ENCODE data around the gene KANK4. TPM values are rescaled to one million over a fixed set of nuclear protein-coding genes. Genes with fewer than 3 reads are reported as not detected.

KANK4 gene
- total and polyA plus RNA-seq, 2 of the 4 experiments (the other 2 are of a cell fraction) = not detected

DNA sequence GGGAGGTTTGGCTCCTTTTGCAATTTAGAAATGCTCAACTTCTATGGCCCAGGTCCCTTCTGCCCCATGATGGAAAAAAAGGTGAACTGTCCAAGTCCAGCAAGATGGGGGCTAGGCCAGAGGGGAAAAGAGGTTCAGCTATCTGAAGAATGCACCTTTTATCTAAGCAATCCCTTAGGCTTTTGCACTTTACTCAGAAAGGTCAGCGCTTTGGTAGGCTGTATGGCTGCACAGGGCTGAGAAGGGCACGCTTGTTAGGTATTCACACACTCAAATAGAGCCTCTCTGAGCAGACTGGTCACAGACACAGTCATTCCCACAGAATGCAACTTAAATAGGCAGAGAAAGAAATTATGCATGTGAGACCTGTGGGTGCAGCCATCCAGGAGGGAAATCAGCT, 31.0 kb downstream of the KANK4 start:
- BruUV-seq (replicated peaks) = no TSS peak
- Histone ChIP-seq H4K20me1 (ENCODE audit: insufficient read depth, low read length) (no peaks in the 10 kb centered on the region), H3K56ac (ENCODE audit: extremely low read depth, insufficient read depth, low read length) (no peak overlapping the region), H3K14ac (replicated peaks; ENCODE audit: low read depth, low read length) (no peak overlapping the region), H3K4me3 (ENCODE audit: insufficient read depth, low read depth, low read length) (no peak overlapping the region), H3K23ac (ENCODE audit: low read depth, low read length) (no peak overlapping the region), H2AK9ac (replicated peaks; ENCODE audit: low read depth, low read length, poor library complexity) (no peak overlapping the region), H2BK120ac (ENCODE audit: low read depth, low read length) (no peak overlapping the region), H4K5ac (ENCODE audit: low read depth, low read length) (no peak overlapping the region), H3K9me3 (ENCODE audit: control insufficient read depth, insufficient read depth, low read length) (no peaks in the 10 kb centered on the region), H3K27ac (ENCODE audit: insufficient read depth, low read length) (no peak overlapping the region), H3K4me2 (ENCODE audit: low read depth, low read length) (no peak overlapping the region), H4K8ac (ENCODE audit: low read depth in 2 of 2, low read length in 2 of 2) (no peak overlapping the region), H2AFZ (replicated peaks; ENCODE audit: low read length, poor library complexity) (no peak overlapping the region), H2BK15ac (ENCODE audit: low read depth, low read length) (no peak overlapping the region), H3K79me1 (ENCODE audit: low read depth in 1 of 2, low read length in 2 of 2) (no peaks in the 10 kb centered on the region), H3K18ac (ENCODE audit: low read depth, low read length) (no peak overlapping the region), H2AK5ac (ENCODE audit: low read depth, low read length) (no peak overlapping the region), H3K4me1 (ENCODE audit: control insufficient read depth, insufficient read depth, low read length) (no peaks in the 10 kb centered on the region), H3K27me3 (ENCODE audit: control insufficient read depth, insufficient read depth, low read length) (peaks cover 8% of the 10 kb centered on the region; the same call in 1 of the 2 replicates), H2BK20ac (ENCODE audit: low read depth, low read length) (no peak overlapping the region), H3K9ac (ENCODE audit: low read depth, low read length) (no peak overlapping the region), H4K91ac (ENCODE audit: insufficient read depth, low read depth, low read length) (no peak overlapping the region), H3K4ac (ENCODE audit: low read depth, low read length) (no peak overlapping the region), H3K36me3 (ENCODE audit: control insufficient read depth, insufficient read depth, low read length) (no peaks in the 10 kb centered on the region), H2BK5ac (ENCODE audit: low read depth, low read length, poor library complexity, severe bottlenecking) (no peak overlapping the region), H3K9me1 (ENCODE audit: insufficient read depth, low read length) (no peaks in the 10 kb centered on the region)
- in situ Hi-C loops (cut with MboI; ENCODE audit: low sequenced_read_pairs) (no loop called here), intact Hi-C loops (cut with micrococcal nuclease) (no loop called here), dilution Hi-C loops (cut with HindIII; ENCODE audit: low sequenced_read_pairs, unreplicated experiment) (no loop called here)
- ChIA-PET POLR2A (ENCODE audit: unreplicated experiment) (no interaction called here), CTCF (interaction anchor here (0.6 kb wide), 1 partner anchor 158 kb away, joined by 4 read pairs; no protein-coding TSS in a partner anchor)
- ATAC-seq (ENCODE audit: low read depth) (no peak), DNase-seq (no peak)
- TF ChIP-seq RFX5 (IDR thresholded peaks at IDR 0.05; ENCODE audit: low read depth, low read length) (no peak), NFE2L2 (IDR thresholded peaks at IDR 0.05; ENCODE audit: low read depth, low read length) (no peak), MXI1 (IDR thresholded peaks at IDR 0.05; ENCODE audit: borderline replicate concordance, low read depth, low read length) (no peak), FOS (IDR thresholded peaks at IDR 0.05; ENCODE audit: low read depth, low read length) (no peak), BHLHE40 (IDR thresholded peaks at IDR 0.05; ENCODE audit: low read depth, low read length) (no peak), CHD1 (IDR thresholded peaks at IDR 0.05; ENCODE audit: low read depth, low read length) (no peak), RAD21 (IDR thresholded peaks at IDR 0.05; ENCODE audit: low read length) (no peak), POLR2A (IDR thresholded peaks at IDR 0.05; ENCODE audit: low read depth, low read length) (no peak), RCOR1 (IDR thresholded peaks at IDR 0.05; ENCODE audit: insufficient replicate concordance, low read length) (no peak), MAFK (IDR thresholded peaks at IDR 0.05; ENCODE audit: low read depth, low read length) (no peak)
- TF ChIP-seq, protein P1, sequence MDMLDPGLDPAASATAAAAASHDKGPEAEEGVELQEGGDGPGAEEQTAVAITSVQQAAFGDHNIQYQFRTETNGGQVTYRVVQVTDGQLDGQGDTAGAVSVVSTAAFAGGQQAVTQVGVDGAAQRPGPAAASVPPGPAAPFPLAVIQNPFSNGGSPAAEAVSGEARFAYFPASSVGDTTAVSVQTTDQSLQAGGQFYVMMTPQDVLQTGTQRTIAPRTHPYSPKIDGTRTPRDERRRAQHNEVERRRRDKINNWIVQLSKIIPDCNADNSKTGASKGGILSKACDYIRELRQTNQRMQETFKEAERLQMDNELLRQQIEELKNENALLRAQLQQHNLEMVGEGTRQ (IDR thresholded peaks at IDR 0.05; ENCODE audit: low read depth, low read length) = no peak
- TF ChIP-seq, protein P2, sequence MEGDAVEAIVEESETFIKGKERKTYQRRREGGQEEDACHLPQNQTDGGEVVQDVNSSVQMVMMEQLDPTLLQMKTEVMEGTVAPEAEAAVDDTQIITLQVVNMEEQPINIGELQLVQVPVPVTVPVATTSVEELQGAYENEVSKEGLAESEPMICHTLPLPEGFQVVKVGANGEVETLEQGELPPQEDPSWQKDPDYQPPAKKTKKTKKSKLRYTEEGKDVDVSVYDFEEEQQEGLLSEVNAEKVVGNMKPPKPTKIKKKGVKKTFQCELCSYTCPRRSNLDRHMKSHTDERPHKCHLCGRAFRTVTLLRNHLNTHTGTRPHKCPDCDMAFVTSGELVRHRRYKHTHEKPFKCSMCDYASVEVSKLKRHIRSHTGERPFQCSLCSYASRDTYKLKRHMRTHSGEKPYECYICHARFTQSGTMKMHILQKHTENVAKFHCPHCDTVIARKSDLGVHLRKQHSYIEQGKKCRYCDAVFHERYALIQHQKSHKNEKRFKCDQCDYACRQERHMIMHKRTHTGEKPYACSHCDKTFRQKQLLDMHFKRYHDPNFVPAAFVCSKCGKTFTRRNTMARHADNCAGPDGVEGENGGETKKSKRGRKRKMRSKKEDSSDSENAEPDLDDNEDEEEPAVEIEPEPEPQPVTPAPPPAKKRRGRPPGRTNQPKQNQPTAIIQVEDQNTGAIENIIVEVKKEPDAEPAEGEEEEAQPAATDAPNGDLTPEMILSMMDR (conservative IDR thresholded peaks at IDR 0.05; ENCODE audit: low read depth, low read length) = no peak
- TF ChIP-seq, protein P3, sequence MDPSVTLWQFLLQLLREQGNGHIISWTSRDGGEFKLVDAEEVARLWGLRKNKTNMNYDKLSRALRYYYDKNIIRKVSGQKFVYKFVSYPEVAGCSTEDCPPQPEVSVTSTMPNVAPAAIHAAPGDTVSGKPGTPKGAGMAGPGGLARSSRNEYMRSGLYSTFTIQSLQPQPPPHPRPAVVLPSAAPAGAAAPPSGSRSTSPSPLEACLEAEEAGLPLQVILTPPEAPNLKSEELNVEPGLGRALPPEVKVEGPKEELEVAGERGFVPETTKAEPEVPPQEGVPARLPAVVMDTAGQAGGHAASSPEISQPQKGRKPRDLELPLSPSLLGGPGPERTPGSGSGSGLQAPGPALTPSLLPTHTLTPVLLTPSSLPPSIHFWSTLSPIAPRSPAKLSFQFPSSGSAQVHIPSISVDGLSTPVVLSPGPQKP (IDR thresholded peaks at IDR 0.05; ENCODE audit: borderline replicate concordance, low read depth, low read length) = no peak
- WGBS, 2 experiments (ENCODE audit: extremely low coverage in 2 of 2, insufficient read length in 1 of 2) = 20% methylated on average over 1 of the region's 2 CpGs; no CpG with 5 or more reads in 1 of the 2 experiments

Data from IMR-90 (cell line).